C4-2B (cell line): ENCODE results near the gene SPACA7.

Experiments used
- ZFX ChIP-seq: fragments of 450-650 bp; IDR thresholded peaks from 2 replicates; pipeline ENCODE4 v1.6.1; 2017
- TF ChIP-seq, protein P1 (sequence below): fragments of 450-650 bp; conservative IDR thresholded peaks from 2 replicates; pipeline ENCODE4 v1.5.1; 2017; ENCODE audit warnings: mild to moderate bottlenecking

DNA sequence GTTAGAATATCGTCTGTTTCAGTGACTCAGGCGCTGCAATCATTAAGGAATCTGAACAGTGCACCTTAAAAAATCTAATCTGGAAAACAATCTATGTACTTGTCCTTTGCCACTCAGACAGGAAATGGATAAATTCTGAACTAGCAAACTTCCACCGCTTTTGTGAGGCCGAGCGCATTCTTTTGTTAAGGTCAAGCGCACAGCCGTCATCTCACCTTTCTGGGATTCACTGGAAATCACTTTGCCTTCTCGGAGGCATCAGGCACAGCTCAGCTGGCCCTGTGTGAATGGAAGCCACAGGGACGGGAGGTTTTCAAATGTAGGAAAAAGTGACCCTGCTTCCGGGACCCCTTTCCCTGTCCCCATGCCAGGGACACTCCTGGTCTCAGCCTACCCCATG, 28.2 kb upstream of the SPACA7 start:
- TF ChIP-seq, protein P1, sequence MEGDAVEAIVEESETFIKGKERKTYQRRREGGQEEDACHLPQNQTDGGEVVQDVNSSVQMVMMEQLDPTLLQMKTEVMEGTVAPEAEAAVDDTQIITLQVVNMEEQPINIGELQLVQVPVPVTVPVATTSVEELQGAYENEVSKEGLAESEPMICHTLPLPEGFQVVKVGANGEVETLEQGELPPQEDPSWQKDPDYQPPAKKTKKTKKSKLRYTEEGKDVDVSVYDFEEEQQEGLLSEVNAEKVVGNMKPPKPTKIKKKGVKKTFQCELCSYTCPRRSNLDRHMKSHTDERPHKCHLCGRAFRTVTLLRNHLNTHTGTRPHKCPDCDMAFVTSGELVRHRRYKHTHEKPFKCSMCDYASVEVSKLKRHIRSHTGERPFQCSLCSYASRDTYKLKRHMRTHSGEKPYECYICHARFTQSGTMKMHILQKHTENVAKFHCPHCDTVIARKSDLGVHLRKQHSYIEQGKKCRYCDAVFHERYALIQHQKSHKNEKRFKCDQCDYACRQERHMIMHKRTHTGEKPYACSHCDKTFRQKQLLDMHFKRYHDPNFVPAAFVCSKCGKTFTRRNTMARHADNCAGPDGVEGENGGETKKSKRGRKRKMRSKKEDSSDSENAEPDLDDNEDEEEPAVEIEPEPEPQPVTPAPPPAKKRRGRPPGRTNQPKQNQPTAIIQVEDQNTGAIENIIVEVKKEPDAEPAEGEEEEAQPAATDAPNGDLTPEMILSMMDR = no peak
- TF ChIP-seq ZFX = no peak
